HG03354 (cell line): ENCODE measurements around the gene RABGEF1.
"Not testable (repeated sequence)": the region's sequence is repeated elsewhere in the genome, so short reads cannot be mapped to it uniquely, and the experiment has no call there.

Experiments used
- ATAC-seq: cut with Tn5 transposase; IDR thresholded peaks from one replicate; pipeline ENCODE4 v1.9.1; 2021; ENCODE audit warnings: mild to moderate bottlenecking; ENCODE audit not compliant: unreplicated experiment, poor library complexity, severe bottlenecking

RABGEF1 gene

DNA sequence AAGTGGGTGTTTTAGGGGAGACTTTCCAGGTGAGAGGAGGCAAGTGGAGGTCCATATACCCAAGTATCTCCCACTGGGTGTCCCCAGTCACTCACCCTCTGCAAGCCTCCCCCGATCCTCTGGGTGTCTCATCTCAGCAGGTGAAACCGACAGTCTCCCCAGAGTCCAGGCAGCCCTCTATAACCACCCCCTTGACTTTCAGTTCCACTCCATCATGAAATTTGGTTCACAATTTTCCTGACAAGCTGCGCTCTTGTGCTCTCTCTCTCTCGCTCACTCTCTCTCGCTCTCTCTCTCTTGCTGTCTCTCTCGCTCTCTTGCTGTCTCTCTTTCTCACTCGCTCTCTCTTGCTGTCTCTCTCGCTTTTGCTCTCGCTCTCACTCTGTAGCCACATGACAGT, 8.1 kb upstream of the RABGEF1 start:
- no peak for ATAC-seq

- ATAC-seq, result no peak
Observed at GRCh38 chr7:66734006-66734405, 6.5 kb upstream of the RABGEF1 start.

- no peak for ATAC-seq
Observed at GRCh38 chr7:66735154-66735553, 5.4 kb upstream of the RABGEF1 start.

- ATAC-seq, result no peak
Observed at GRCh38 chr7:66735850-66736249, 4.7 kb upstream of the RABGEF1 start.

DNA sequence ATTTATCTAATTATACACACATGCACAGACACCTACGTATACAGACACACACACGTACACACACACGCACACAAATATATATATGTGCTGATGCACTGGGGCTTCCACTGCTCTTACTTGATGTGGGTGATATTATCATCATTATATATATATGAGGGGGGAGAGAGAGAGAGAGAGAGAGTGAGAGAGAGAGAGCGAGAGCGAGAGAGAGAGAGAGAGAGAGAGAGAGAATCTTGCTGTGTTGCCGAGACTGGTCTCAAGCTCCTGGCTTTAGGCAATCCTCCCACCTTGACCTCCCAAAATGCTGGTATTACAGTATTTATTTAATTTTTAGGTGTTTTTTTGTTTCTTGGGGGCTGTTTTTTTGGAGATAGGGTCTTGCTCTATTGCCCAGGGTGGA, 3.6 kb upstream of the RABGEF1 start:
- ATAC-seq, result no peak

GRCh38 chr7:66737667-66738066, 2.9 kb upstream of the RABGEF1 start:
- ATAC-seq, result no peak

DNA sequence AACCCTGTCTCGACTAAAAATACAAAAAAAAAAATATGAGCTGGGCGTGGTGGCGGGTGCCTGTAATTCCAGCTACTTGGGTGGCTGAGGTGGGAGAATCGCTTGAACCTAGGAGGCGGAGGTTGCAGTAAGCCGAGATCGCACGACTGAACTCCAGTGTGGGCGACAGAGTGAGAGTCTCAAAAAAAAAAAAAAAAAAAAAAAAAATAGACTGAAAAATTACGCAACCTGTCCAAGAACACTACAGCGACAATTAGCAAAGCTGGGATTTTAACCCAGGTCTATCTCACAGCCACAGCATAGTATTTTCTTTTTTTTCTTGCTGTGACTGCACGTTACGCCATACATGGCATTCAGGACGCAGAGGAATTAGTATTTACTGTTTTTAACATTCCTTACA, 1.1 kb upstream of the RABGEF1 start:
- ATAC-seq, result no peak

DNA sequence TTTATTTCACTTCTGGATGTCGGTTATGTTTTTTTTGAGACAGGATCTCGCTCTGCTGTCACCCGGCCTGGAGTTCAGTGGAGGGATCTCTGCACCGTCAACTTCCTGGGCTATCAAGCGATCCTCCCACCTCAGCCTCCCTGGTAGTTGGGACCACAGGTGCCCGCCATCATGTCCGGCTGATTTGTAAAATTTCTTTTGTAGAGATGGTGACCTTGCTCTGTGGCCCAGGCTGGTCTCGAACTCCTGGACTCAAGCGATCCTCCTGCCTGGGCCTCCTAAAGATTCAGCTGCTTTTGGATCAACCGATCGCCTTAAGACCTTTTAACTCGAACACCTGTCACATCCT, 606 bp upstream of the RABGEF1 start:
- peak; percentile 6 for ATAC-seq

- ATAC-seq, result peak; percentile 46
Observed at GRCh38 chr7:66740980-66741709, 612 bp downstream of the RABGEF1 start.

DNA sequence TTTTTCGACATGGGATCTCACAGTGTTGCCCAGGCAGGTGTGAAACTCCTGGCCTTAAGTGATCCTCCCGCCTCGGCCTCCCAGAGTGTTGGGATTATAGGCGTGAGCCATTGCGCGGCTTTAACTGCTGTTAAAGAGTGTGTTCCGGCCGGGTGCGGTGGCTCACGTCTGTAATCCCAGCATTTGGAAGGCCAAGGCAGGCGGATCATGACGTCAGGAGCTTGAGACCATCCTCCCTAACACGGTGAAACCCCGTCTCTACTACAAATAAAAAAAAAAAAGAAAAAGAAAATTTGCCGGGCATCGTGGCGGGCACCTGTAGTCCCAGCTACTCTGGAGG, 1.1 kb downstream of the RABGEF1 start:
- ATAC-seq, result no peak

DNA sequence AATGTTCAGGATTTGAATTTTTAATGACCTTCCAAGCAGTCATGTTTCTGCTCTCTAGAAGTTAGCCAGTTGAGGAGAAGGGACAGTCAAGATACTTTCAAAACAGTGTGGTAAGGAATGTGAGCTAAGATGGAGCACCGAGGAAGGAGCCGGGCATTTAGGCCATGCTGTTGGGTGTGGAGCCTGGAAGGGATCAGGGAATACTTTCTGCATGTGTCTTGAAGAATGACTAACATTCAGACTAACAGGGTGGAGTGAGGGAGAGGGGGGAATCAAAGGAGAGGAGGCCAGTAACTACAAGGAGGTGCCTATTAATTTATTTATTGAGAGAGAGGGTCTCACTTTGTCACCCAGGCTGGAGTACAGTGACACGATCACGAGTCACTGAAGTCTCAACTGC, 1.8 kb downstream of the RABGEF1 start:
- not testable (repeated sequence) for ATAC-seq

- no peak for ATAC-seq
Observed at GRCh38 chr7:66743920-66744319, 3.4 kb downstream of the RABGEF1 start.

DNA sequence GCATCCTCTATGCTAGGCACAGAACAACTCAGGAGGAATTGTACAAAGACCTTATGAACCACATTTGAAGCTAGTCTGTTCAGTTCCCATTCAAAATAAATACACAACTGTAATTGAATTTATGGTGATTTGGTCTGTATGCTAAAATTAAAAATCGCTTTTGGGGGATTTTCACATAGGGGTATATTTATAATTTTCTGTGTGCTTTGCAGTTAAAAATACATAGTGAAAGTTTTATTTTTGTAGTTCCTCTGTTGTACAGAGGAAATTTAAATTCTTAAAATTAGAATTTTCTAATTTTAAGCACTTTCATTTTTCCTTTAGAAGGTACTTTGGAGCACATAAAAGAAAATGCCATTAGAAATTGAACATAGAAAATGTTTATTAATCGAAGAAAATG, 6.9 kb downstream of the RABGEF1 start:
- no peak for ATAC-seq

- ATAC-seq, result no peak
Observed at GRCh38 chr7:66747881-66748511, 7.5 kb downstream of the RABGEF1 start.

- no peak for ATAC-seq
Observed at GRCh38 chr7:66748791-66749190, 8.3 kb downstream of the RABGEF1 start.

- ATAC-seq, result no peak
Observed at GRCh38 chr7:66751945-66752344, 11.4 kb downstream of the RABGEF1 start.

DNA sequence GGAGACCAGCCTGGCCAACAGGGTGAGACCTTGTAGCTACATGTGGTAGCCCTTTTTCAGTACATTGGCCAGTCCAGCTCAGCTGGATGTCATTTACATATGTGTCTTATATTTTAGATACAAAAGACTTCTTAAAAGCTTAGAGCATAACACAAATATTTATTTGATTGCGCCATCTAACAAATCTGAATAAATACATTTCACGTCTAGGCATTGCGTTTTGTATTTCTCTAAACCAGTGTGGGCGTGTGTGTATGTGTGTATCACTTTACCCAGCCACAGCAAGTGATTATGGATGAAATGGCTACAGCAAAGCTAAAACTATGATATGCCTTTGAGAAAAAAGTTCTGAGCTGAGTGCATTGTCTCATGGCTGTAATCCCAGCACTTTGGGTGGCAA, 14.0 kb downstream of the RABGEF1 start:
- ATAC-seq, result no peak

GRCh38 chr7:66755059-66755458, 14.5 kb downstream of the RABGEF1 start:
- not testable (repeated sequence) for ATAC-seq

DNA sequence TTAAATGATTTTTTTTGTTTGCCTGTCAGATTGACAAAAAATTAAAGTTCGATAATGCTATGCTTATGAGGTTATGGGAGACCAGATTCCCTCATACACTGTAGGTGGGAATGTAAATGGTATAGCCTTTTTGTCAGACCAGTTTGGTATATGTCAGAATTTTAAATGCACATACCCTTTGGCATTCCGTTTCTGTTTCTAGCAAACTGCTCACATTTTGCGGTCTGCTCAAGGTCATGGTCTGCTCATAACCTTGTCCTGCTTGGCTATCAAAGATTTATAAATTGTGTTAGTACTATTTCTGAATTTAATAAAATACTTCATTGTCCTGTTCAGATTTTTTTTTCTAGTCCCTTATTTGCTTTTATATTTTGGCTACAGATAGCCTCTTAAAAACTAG, 15.7 kb downstream of the RABGEF1 start:
- ATAC-seq, result not testable (repeated sequence)

GRCh38 chr7:66756889-66757288, 16.4 kb downstream of the RABGEF1 start:
- ATAC-seq, result no peak

DNA sequence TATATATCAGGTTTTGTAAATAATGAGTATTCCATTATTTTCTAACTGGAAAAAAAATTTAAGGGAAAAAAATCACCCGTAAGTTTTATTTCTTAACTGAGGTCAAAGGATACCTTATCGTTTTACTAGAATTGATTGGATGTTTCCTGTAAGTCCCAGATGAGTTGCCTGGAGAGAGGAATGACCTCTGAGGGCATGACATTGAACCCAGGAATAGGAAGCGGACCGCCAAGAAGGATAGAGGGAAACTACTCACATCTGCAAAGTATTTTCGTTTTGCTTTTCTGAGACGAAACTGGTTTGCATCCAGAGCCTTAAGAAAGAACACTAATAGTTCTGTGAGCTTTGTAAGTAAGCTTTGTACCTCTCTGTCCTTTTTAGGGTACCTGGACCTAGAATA, 17.4 kb downstream of the RABGEF1 start:
- ATAC-seq, result no peak
